ENCODE data around the gene MGAT3. TPM values are rescaled to one million over a fixed set of nuclear protein-coding genes. Genes with fewer than 3 reads are reported as not detected.

MGAT3 gene
- total and polyA plus RNA-seq, 2 of the 8 experiments (the other 6 are each of a cell fraction or from before 2014, with no cell fraction given), result 4.3 to 9.2 TPM

DNA sequence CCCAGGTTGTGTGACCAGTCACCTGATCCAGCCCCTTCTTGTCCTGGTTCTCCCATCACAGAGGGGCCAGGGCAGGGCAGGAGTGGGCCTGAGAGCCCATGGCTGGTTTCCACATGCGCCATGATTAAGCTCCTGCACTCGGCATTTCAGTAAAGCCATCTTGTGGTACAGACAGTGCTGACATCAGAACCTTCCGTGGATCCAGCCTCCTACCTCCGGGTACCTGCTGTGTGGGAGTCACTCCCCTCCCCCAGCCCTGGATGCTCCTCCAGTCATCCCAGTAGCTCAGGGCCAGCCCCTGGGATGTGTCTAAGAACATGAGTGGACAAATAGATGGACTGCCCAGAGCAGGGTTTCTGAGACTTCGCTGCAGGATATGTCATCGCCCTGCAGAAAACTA lies 22.1 kb upstream of the MGAT3 start:
- 90% methylated on average over 6 of the region's 6 CpGs; no CpG with 5 or more reads in 1 of the 2 experiments for WGBS, 2 experiments (ENCODE audit: extremely low coverage in 1 of 2, insufficient coverage in 1 of 2, insufficient read length in 1 of 2, insufficient replicate concordance in 2 of 2, low coverage in 1 of 2, low lambda C conversion rate in 2 of 2, missing lambda C conversion rate in 1 of 2)
- Histone ChIP-seq H3K9ac (replicated peaks in 1 of 4; ENCODE audit: extremely low read depth in 1 of 4, low read depth in 3 of 4, low read length in 3 of 4) (no peak overlapping the region), H3K4me3 (ENCODE audit: extremely low read depth in 1 of 4, insufficient read depth in 2 of 4, low read depth in 3 of 4, low read length in 4 of 4) (no peak overlapping the region), H4K5ac (ENCODE audit: insufficient read length, low read depth, low read length) (no peak overlapping the region), H2AK5ac (ENCODE audit: low read depth, low read length) (no peak overlapping the region), H2AFZ (ENCODE audit: low read length) (no peak overlapping the region), H3K4ac (replicated peaks; ENCODE audit: insufficient read length, low read depth, low read length) (no peak overlapping the region), H3K36me3 (ENCODE audit: control insufficient read depth in 2 of 4, insufficient read depth in 4 of 4, low read length in 3 of 4) (peaks cover 0 to 5% (median 2%) of the 10 kb centered on the region in 4 experiments; a peak in 4 of 8 replicates), H2BK5ac (ENCODE audit: low read depth, low read length) (no peak overlapping the region), H4K8ac (ENCODE audit: extremely low read depth, insufficient read depth, low read length) (no peak overlapping the region), H3K14ac (ENCODE audit: insufficient read length) (no peak overlapping the region), H3K23ac (ENCODE audit: insufficient read length) (no peak overlapping the region), H3K4me1 (replicated peaks in 1 of 4; ENCODE audit: control insufficient read depth in 3 of 4, insufficient read depth in 4 of 4, low read length in 3 of 4) (peaks cover 0 to 11% (median 9%) of the 10 kb centered on the region in 4 experiments; a peak in 3 of 7 replicates), H4K91ac (replicated peaks; ENCODE audit: insufficient read length, low read length) (no peak overlapping the region), H4K20me1 (replicated peaks in 1 of 2; ENCODE audit: control insufficient read depth in 1 of 2, insufficient read depth in 2 of 2, low read length in 2 of 2) (peaks cover 0 to 3% of the 10 kb centered on the region in 2 experiments), H3K27ac (ENCODE audit: low read depth, low read length) (no peak overlapping the region), H3K56ac (replicated peaks; ENCODE audit: insufficient read length, low read depth, low read length) (no peak overlapping the region), H2BK20ac (ENCODE audit: low read length) (no peak overlapping the region), H3K79me1 (ENCODE audit: low read depth, low read length) (no peaks in the 10 kb centered on the region), H3K79me2 (ENCODE audit: control insufficient read depth in 1 of 2, insufficient read depth in 2 of 2, low read length in 2 of 2) (no peaks in the 10 kb centered on the region), H2BK120ac (replicated peaks; ENCODE audit: low read depth, low read length) (no peak overlapping the region), H3K9me3 (ENCODE audit: insufficient read depth in 2 of 2, low read depth in 1 of 2, low read length in 1 of 2) (no peaks in the 10 kb centered on the region), H3K4me2 (ENCODE audit: insufficient read depth in 1 of 2, low read depth in 2 of 2, low read length in 2 of 2) (no peak overlapping the region), H3K27me3 (replicated peaks in 1 of 4; ENCODE audit: control insufficient read depth in 3 of 4, extremely low read depth in 1 of 4, insufficient read depth in 3 of 4, low read length in 3 of 4) (peaks cover 0 to 3% (median 1%) of the 10 kb centered on the region in 4 experiments; a peak in 2 of 7 replicates), H2BK12ac (ENCODE audit: low read depth, low read length) (no peak overlapping the region; the same call in 1 of the 2 replicates), H3K23me2 (ENCODE audit: low read depth, low read length) (peaks cover 4% of the 10 kb centered on the region; the same call in 1 of the 2 replicates), H3K18ac (ENCODE audit: extremely low read depth, low read length) (no peak overlapping the region), H2BK15ac (ENCODE audit: low read length) (no peak overlapping the region)
- CTCF ChIA-PET (ENCODE audit: partially characterized antibody), result interaction anchor here (0.6 to 2.9 kb wide), 15 partner anchors 10 to 203 kb away, joined by 3 to 10 read pairs (median 4); partner anchors contain the start of gene TAB1
- POLR2A ChIA-PET (ENCODE audit: partially characterized antibody), result interaction anchor here (0.7 to 2.9 kb wide), 11 partner anchors 9 to 123 kb away, joined by 3 to 10 read pairs (median 5); partner anchors contain the start of genes ATF4 and RPL3
- TF ChIP-seq CEBPB (IDR thresholded peaks at IDR 0.05; ENCODE audit: low read depth, low read length), result no peak
- TF ChIP-seq TAF7 (optimal IDR thresholded peaks at IDR 0.05; ENCODE audit: borderline replicate concordance, low read depth, low read length), result no peak
- TF ChIP-seq, protein P1, sequence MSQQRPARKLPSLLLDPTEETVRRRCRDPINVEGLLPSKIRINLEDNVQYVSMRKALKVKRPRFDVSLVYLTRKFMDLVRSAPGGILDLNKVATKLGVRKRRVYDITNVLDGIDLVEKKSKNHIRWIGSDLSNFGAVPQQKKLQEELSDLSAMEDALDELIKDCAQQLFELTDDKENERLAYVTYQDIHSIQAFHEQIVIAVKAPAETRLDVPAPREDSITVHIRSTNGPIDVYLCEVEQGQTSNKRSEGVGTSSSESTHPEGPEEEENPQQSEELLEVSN (IDR thresholded peaks at IDR 0.05), result no peak
- FAIRE-seq, result no peak
- no peak for DNase-seq (ENCODE audit: low read depth in 1 of 2, low spot score in 2 of 2)

Measured in H1 (cell line).